OCI-LY7 (cell line): ENCODE results near the gene PRKD2. TPM values are rescaled to one million over a fixed set of nuclear protein-coding genes. Genes with fewer than 3 reads are reported as not detected.

Experiments
- BruUV-seq: library from RNA; stranded (reverse); fragments of 400-500 nt; replicated peaks from 2 replicates; lab custom pipeline; 2021; lab: Mats Ljungman, UMichigan
- CTCF ChIA-PET: fragments of 300-600 bp; sonication (Branson Sonifier 250); formaldehyde crosslinking; loops from one replicate; lab custom pipeline; 2022; ENCODE audit warnings: antibody characterized with exemption; ENCODE audit not compliant: unreplicated experiment; lab: Charles Lee
- POLR2A ChIA-PET: fragments of 300-600 bp; sonication (Branson Sonifier 250); formaldehyde crosslinking; loops from one replicate; lab custom pipeline; 2022; ENCODE audit warnings: antibody characterized with exemption; lab: Charles Lee
- DNase-seq: peaks from one replicate; pipeline ENCODE4 v3.0.0-alpha.2; 2015; ENCODE audit warnings: low spot score
- H2AFZ ChIP-seq: fragments of 200-600 bp; sonication (generic), shearing (Covaris generic); 2 replicates; pipeline ENCODE4 v1.6.1; 2014; ENCODE audit warnings: mild to moderate bottlenecking, antibody characterized with exemption, low read length, moderate library complexity
- H3K27ac ChIP-seq: fragments of 200-600 bp; sonication (generic); 2 replicates; pipeline ENCODE4 v1.5.1; 2014; ENCODE audit warnings: mixed run types, low read depth, mild to moderate bottlenecking, moderate library complexity, low read length, inconsistent platforms; ENCODE audit not compliant: poor library complexity, severe bottlenecking
- H3K36me3 ChIP-seq: fragments of 200-600 bp; sonication (generic); 2 replicates; pipeline ENCODE4 v1.6.1; 2014; ENCODE audit warnings: mild to moderate bottlenecking, antibody characterized with exemption, low read length, moderate library complexity, mixed read lengths; ENCODE audit not compliant: insufficient read depth
- H3K4me1 ChIP-seq: fragments of 200-600 bp; sonication (generic); 2 replicates; pipeline ENCODE4 v1.5.1; 2014; ENCODE audit warnings: mild to moderate bottlenecking, low read length; ENCODE audit not compliant: insufficient read depth, poor library complexity, severe bottlenecking
- H3K4me2 ChIP-seq: fragments of 200-600 bp; sonication (generic); 2 replicates; pipeline ENCODE4 v1.6.1; 2014; ENCODE audit warnings: mild to moderate bottlenecking, low read length
- H3K4me3 ChIP-seq: fragments of 200-600 bp; sonication (generic); 2 replicates; pipeline ENCODE4 v1.5.1; 2014; ENCODE audit warnings: mild to moderate bottlenecking, low read depth, low read length; ENCODE audit not compliant: poor library complexity, severe bottlenecking
- H3K79me2 ChIP-seq: fragments of 200-600 bp; sonication (generic); 2 replicates; pipeline ENCODE4 v1.6.1; 2016; ENCODE audit warnings: low read depth, mild to moderate bottlenecking, low read length, moderate library complexity, mixed read lengths; ENCODE audit not compliant: insufficient read depth
- H3K9me2 ChIP-seq: fragments of 200-600 bp; sonication (generic); 2 replicates; pipeline ENCODE4 v1.6.1; 2016; ENCODE audit warnings: mild to moderate bottlenecking, low read length, mixed read lengths; ENCODE audit not compliant: insufficient read depth
- H3K9me3 ChIP-seq: fragments of 200-600 bp; sonication (generic); 2 replicates; pipeline ENCODE4 v1.6.1; 2014; ENCODE audit warnings: mild to moderate bottlenecking, mixed run types, low read length, mixed read lengths
- H4K20me1 ChIP-seq: fragments of 200-600 bp; sonication (generic); 2 replicates; pipeline ENCODE4 v1.6.1; 2014; ENCODE audit warnings: mild to moderate bottlenecking, antibody characterized with exemption, low read length, moderate library complexity, mixed read lengths; ENCODE audit not compliant: insufficient read depth
- CTCF ChIP-seq: fragments of 200-600 bp; sonication (generic); conservative IDR thresholded peaks from 2 replicates; pipeline ENCODE4 v1.5.1; 2014; ENCODE audit warnings: mild to moderate bottlenecking, antibody characterized with exemption, low read length, moderate library complexity, mixed read lengths
- EZH2phosphoT487 ChIP-seq: fragments of 200-600 bp; sonication (generic); IDR thresholded peaks from 2 replicates; pipeline ENCODE4 v1.6.1; 2018; ENCODE audit warnings: low read depth, borderline replicate concordance, mild to moderate bottlenecking, mixed run types, antibody characterized with exemption, low read length, moderate library complexity, mixed read lengths
- intact Hi-C: fragments of 100-400 bp; cut with micrococcal nuclease; formaldehyde crosslinking; loops from one replicate; pipeline ENCODE4 v1.10.0; 2022; ENCODE audit not compliant: unreplicated experiment
- total RNA-seq, 2 experiments: library from RNA; depleted of rRNA in 1 of 2; stranded (reverse); fragments of >200 nt in 1 of 2; shearing (Covaris generic) in 1 of 2; gene quantifications; 2 replicates each; pipeline ENCODE4 v1.2.3, GENCODE V29; 2014 to 2022

PRKD2 gene
- total RNA-seq, 2 experiments from 2014 or later: 30.5 to 89.2 TPM

- POLR2A ChIA-PET: no interaction called here
- Histone ChIP-seq H3K79me2 (no peaks in the 10 kb centered on the region), H3K4me3 (no peak overlapping the region), H2AFZ (no peak overlapping the region), H3K4me2 (no peak overlapping the region), H3K27ac (no peak overlapping the region), H3K4me1 (no peaks in the 10 kb centered on the region), H4K20me1 (no peaks in the 10 kb centered on the region), H3K9me3 (no peaks in the 10 kb centered on the region), H3K9me2 (no peaks in the 10 kb centered on the region), H3K36me3 (peaks cover 100% of the 10 kb centered on the region)
- no peak for TF ChIP-seq CTCF
- no peak for TF ChIP-seq EZH2phosphoT487
- intact Hi-C loops: no loop called here
- no peak for DNase-seq
- CTCF ChIA-PET: interaction anchor here (0.5 kb wide), 1 partner anchor 51 kb away, joined by 4 read pairs; no protein-coding TSS in a partner anchor
- no TSS peak for BruUV-seq
Observed at GRCh38 chr19:46696866-46697203, 20.1 kb downstream of the PRKD2 start.

GRCh38 chr19:46696052-46696451 is 20.9 kb downstream of the PRKD2 start:
- intact Hi-C loops: no loop called here
- no TSS peak for BruUV-seq

More at GRCh38 chr19:46696052-46696451, 20.9 kb downstream of the PRKD2 start:
- H3K27ac ChIP-seq: no peak overlapping the region
- ChIA-PET CTCF (no interaction called here), POLR2A (no interaction called here)
- H3K4me1 ChIP-seq: no peaks in the 10 kb centered on the region
- TF ChIP-seq CTCF (no peak), EZH2phosphoT487 (no peak)
- no peaks in the 10 kb centered on the region for H3K9me2 ChIP-seq
- no peak overlapping the region for H3K4me2 ChIP-seq
- peaks cover 100% of the 10 kb centered on the region for H3K36me3 ChIP-seq
- H3K79me2 ChIP-seq: no peaks in the 10 kb centered on the region
- no peaks in the 10 kb centered on the region for H4K20me1 ChIP-seq
- H2AFZ ChIP-seq: no peak overlapping the region
- no peaks in the 10 kb centered on the region for H3K9me3 ChIP-seq
- H3K4me3 ChIP-seq: no peak overlapping the region
- no peak for DNase-seq
